HepG2 (cell line): ENCODE data around the gene RIPK1. TPM values are rescaled to one million over a fixed set of nuclear protein-coding genes. Genes with fewer than 3 reads are reported as not detected.
A peak's percentile ranks its signal among the peaks of the same experiment; 100 is the strongest.

Experiments
- ATM ChIP-seq: fragments of 450-650 bp; IDR thresholded peaks from 2 replicates; pipeline ENCODE4 v1.7.1; 2017; ENCODE audit warnings: mild to moderate bottlenecking, borderline replicate concordance
- HOXA5 ChIP-seq: sonication (generic); formaldehyde crosslinking; IDR thresholded peaks from 2 replicates; pipeline ENCODE4 v1.4.0; 2020; ENCODE audit warnings: missing genetic modification reagents
- IRF2 ChIP-seq: IDR thresholded peaks from 2 replicates; pipeline ENCODE4 v1.6.1; 2018; ENCODE audit warnings: missing genetic modification reagents, missing compliant biosample characterization
- KAT2B ChIP-seq: fragments of 150-350 bp; IDR thresholded peaks from 2 replicates; pipeline ENCODE4 v1.6.1; 2014; ENCODE audit warnings: low read depth, low read length, borderline replicate concordance
- KMT2A ChIP-seq: sonication (generic); formaldehyde crosslinking; IDR thresholded peaks from 2 replicates; pipeline ENCODE4 v1.4.0; 2020; ENCODE audit warnings: missing genetic modification reagents
- NFATC3 ChIP-seq: sonication (generic); formaldehyde crosslinking; IDR thresholded peaks from 2 replicates; pipeline ENCODE4 v1.5.1; 2020; ENCODE audit warnings: mild to moderate bottlenecking, missing genetic modification reagents
- NFKBIZ ChIP-seq: IDR thresholded peaks from 2 replicates; pipeline ENCODE4 v1.6.1; 2018; ENCODE audit warnings: missing genetic modification reagents, missing compliant biosample characterization
- TCF7L2 ChIP-seq: IDR thresholded peaks from 2 replicates; pipeline ENCODE4 v1.6.1; 2011; ENCODE audit warnings: mild to moderate bottlenecking, low read depth, low read length, moderate library complexity
- U2AF1 ChIP-seq: fragments of 200-400 bp; formaldehyde crosslinking; optimal IDR thresholded peaks from 2 replicates; pipeline ENCODE3; 2017; ENCODE audit warnings: mild to moderate bottlenecking, low read depth, low read length
- ZBTB39 ChIP-seq: sonication (generic); formaldehyde crosslinking; IDR thresholded peaks from 2 replicates; pipeline ENCODE4 v1.5.0; 2020; ENCODE audit warnings: missing genetic modification reagents
- ZIK1 ChIP-seq: sonication (generic); formaldehyde crosslinking; IDR thresholded peaks from 2 replicates; pipeline ENCODE4 v1.5.0; 2020; ENCODE audit warnings: mild to moderate bottlenecking, low read depth, missing genetic modification reagents, borderline replicate concordance
- ZMYM2 ChIP-seq: sonication (generic); formaldehyde crosslinking; IDR thresholded peaks from 2 replicates; pipeline ENCODE4 v1.8.0; 2022; ENCODE audit warnings: mild to moderate bottlenecking, missing genetic modification reagents
- ZNF468 ChIP-seq: sonication (generic); formaldehyde crosslinking; IDR thresholded peaks from 2 replicates; pipeline ENCODE4 v1.8.0; 2022; ENCODE audit warnings: mild to moderate bottlenecking, moderate library complexity, missing genetic modification reagents
- ZNF547 ChIP-seq: sonication (generic); formaldehyde crosslinking; IDR thresholded peaks from 2 replicates; pipeline ENCODE4 v1.5.1; 2020; ENCODE audit warnings: mild to moderate bottlenecking, missing genetic modification reagents
- ZNF777 ChIP-seq: sonication (generic); formaldehyde crosslinking; IDR thresholded peaks from 2 replicates; pipeline ENCODE4 v1.4.0; 2020; ENCODE audit warnings: missing genetic modification reagents
- polyA plus RNA-seq, 8 experiments: library from polyadenylated mRNA; depleted of rRNA in 3 of 8; stranded (reverse) in 7 of 8; unstranded in 1 of 8; fragments of >200 nt; fragmentation: Illumina TruSeq in 4 of 8; extraction: Trizol in 4 of 8; gene quantifications; 2 replicates each; pipeline versions ENCODE4 v1.2.1 to v1.2.3, GENCODE V29; 2011 to 2016; ENCODE audit warnings: low read depth in 4 of 8, missing spikeins in 1 of 8, mixed read lengths in 1 of 8; ENCODE audit not compliant: insufficient read depth in 1 of 8
- total RNA-seq, 5 experiments: library from RNA; depleted of rRNA; stranded (reverse); fragments of >200 nt; fragmentation: Illumina TruSeq; extraction: Trizol; gene quantifications; 2 replicates each; pipeline ENCODE4 v1.2.3, GENCODE V29; 2016; ENCODE audit warnings: low read depth in 1 of 5
- TF ChIP-seq, protein P1 (sequence below): fragments of 450-650 bp; IDR thresholded peaks from 2 replicates; pipeline ENCODE4 v1.6.1; 2017
- TF ChIP-seq, protein P2 (sequence below): sonication (generic); formaldehyde crosslinking; IDR thresholded peaks from 2 replicates; pipeline ENCODE4 v1.5.0; 2020; ENCODE audit warnings: missing genetic modification reagents, mild to moderate bottlenecking, borderline replicate concordance
- TF ChIP-seq, protein P3 (sequence below): fragments of 450-650 bp; IDR thresholded peaks from 2 replicates; pipeline ENCODE4 v1.6.1; 2017; ENCODE audit warnings: mild to moderate bottlenecking
- TF ChIP-seq, protein P4 (sequence below): sonication (generic); formaldehyde crosslinking; conservative IDR thresholded peaks from 2 replicates; pipeline ENCODE4 v1.8.0; 2022; ENCODE audit warnings: missing genetic modification reagents

The RIPK1 gene
- total and polyA plus RNA-seq, 2 of the 13 experiments (the other 11 are each of a cell fraction or from before 2014, with no cell fraction given), result 9.0 to 10.3 TPM

DNA sequence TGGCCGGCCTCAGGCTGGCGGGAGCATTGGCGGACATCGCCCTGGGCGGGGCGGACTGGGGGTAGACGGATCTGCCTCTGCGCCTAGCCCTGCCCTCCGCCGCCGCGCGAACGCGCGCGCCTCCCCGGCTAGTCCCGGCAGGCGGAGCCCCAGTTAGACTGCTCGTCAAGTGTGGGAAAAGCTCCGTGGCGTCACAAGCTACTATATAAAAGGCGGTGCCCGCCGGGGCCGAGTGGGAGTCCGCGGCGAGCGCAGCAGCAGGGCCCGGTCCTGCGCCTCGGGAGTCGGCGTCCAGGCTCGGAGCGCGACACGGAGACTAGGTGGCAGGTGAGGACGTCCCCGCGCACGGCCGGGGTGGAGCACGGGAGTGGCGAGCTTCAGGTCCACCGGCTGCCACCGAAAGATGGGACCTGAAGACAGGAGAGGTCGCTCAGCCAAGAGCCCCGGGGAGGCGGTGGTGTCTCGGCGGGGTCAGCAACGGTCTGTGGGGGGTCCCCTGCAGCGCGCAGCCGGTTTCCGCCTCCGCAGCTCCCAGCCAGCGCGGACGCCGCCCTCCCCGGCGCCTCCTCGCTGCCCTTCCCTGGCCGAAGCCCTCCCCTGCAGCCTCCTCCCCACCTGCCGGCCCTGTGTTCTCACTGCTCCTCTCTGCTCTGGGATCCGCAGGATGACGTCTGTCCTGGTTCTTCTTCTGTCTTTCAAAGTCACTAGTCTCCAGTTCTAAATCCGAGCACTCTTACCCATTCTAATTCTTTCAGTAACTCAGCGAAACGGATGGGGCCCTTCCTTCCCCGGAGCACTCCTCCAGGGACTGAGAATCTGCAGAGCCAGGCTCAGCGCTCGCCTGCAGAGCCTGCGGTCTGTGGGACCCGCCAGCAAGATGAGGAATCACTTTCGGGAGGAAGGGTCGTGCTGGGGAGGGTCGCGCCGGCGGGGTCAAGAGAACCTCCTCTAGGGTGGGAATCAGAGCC is 4.3 kb upstream of the RIPK1 start (continued):
- TF ChIP-seq, protein P1, sequence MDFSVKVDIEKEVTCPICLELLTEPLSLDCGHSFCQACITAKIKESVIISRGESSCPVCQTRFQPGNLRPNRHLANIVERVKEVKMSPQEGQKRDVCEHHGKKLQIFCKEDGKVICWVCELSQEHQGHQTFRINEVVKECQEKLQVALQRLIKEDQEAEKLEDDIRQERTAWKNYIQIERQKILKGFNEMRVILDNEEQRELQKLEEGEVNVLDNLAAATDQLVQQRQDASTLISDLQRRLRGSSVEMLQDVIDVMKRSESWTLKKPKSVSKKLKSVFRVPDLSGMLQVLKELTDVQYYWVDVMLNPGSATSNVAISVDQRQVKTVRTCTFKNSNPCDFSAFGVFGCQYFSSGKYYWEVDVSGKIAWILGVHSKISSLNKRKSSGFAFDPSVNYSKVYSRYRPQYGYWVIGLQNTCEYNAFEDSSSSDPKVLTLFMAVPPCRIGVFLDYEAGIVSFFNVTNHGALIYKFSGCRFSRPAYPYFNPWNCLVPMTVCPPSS, result no peak
- TF ChIP-seq NFATC3 (CRISPR knock-in tag) (0 out of 2 replicates have a peak, but pooled peaks have one; percentile 51), KMT2A (CRISPR knock-in tag) (peak; percentile 93), U2AF1 (no peak), ZNF468 (CRISPR knock-in tag) (no peak), ZIK1 (CRISPR knock-in tag) (peak; percentile 85), IRF2 (CRISPR knock-in tag) (no peak), ZMYM2 (CRISPR knock-in tag) (peak; percentile 51; the same call in 1 of the 2 replicates), ZNF777 (CRISPR knock-in tag) (peak; percentile 85; the same call in 1 of the 2 replicates), ZBTB39 (CRISPR knock-in tag) (no peak), TCF7L2 (no peak), KAT2B (no peak), ZNF547 (CRISPR knock-in tag) (peak; percentile 71; the same call in 1 of the 2 replicates), HOXA5 (CRISPR knock-in tag) (no peak; the same call in none of the 2 replicates), NFKBIZ (CRISPR knock-in tag) (0 out of 2 replicates have a peak, but pooled peaks have one; percentile 36), ATM (no peak)
- TF ChIP-seq, protein P2, sequence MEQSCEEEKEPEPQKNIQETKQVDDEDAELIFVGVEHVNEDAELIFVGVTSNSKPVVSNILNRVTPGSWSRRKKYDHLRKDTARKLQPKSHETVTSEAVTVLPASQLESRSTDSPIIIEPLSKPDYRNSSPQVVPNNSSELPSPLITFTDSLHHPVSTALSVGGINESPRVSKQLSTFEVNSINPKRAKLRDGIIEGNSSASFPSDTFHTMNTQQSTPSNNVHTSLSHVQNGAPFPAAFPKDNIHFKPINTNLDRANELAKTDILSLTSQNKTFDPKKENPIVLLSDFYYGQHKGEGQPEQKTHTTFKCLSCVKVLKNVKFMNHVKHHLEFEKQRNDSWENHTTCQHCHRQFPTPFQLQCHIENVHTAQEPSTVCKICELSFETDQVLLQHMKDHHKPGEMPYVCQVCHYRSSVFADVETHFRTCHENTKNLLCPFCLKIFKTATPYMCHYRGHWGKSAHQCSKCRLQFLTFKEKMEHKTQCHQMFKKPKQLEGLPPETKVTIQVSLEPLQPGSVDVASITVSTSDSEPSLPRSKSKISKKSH (CRISPR knock-in tag), result no peak
- TF ChIP-seq, protein P3, sequence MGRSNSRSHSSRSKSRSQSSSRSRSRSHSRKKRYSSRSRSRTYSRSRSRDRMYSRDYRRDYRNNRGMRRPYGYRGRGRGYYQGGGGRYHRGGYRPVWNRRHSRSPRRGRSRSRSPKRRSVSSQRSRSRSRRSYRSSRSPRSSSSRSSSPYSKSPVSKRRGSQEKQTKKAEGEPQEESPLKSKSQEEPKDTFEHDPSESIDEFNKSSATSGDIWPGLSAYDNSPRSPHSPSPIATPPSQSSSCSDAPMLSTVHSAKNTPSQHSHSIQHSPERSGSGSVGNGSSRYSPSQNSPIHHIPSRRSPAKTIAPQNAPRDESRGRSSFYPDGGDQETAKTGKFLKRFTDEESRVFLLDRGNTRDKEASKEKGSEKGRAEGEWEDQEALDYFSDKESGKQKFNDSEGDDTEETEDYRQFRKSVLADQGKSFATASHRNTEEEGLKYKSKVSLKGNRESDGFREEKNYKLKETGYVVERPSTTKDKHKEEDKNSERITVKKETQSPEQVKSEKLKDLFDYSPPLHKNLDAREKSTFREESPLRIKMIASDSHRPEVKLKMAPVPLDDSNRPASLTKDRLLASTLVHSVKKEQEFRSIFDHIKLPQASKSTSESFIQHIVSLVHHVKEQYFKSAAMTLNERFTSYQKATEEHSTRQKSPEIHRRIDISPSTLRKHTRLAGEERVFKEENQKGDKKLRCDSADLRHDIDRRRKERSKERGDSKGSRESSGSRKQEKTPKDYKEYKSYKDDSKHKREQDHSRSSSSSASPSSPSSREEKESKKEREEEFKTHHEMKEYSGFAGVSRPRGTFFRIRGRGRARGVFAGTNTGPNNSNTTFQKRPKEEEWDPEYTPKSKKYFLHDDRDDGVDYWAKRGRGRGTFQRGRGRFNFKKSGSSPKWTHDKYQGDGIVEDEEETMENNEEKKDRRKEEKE, result no peak
- TF ChIP-seq, protein P4, sequence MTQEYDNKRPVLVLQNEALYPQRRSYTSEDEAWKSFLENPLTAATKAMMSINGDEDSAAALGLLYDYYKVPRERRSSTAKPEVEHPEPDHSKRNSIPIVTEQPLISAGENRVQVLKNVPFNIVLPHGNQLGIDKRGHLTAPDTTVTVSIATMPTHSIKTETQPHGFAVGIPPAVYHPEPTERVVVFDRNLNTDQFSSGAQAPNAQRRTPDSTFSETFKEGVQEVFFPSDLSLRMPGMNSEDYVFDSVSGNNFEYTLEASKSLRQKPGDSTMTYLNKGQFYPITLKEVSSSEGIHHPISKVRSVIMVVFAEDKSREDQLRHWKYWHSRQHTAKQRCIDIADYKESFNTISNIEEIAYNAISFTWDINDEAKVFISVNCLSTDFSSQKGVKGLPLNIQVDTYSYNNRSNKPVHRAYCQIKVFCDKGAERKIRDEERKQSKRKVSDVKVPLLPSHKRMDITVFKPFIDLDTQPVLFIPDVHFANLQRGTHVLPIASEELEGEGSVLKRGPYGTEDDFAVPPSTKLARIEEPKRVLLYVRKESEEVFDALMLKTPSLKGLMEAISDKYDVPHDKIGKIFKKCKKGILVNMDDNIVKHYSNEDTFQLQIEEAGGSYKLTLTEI (CRISPR knock-in tag), result no peak
